Smooth muscle cell (in vitro differentiated cells): ENCODE data around the gene NFATC4. TPM values are rescaled to one million over a fixed set of nuclear protein-coding genes. Genes with fewer than 3 reads are reported as not detected.

ENCODE experiments used
- DNase-seq: peaks from one replicate; lab custom pipeline; 2025; ENCODE audit not compliant: unreplicated experiment; lab: John Stamatoyannopoulos, UW
- H2AFZ ChIP-seq: fragments of 200-600 bp; sonication (generic); 2 replicates; pipeline ENCODE4 v1.6.0; 2016; ENCODE audit warnings: antibody characterized with exemption, low read depth, mild to moderate bottlenecking
- H3F3A ChIP-seq: fragments of 200-600 bp; sonication (generic); 2 replicates; pipeline ENCODE4 v1.6.0; 2017; ENCODE audit warnings: antibody characterized with exemption, low read depth
- H3K27ac ChIP-seq: fragments of 200-600 bp; sonication (generic); 2 replicates; pipeline ENCODE4 v1.5.1; 2016; ENCODE audit warnings: low read depth, mild to moderate bottlenecking
- H3K27me3 ChIP-seq: fragments of 200-600 bp; sonication (generic); 2 replicates; pipeline ENCODE4 v1.6.1; 2016; ENCODE audit warnings: low read depth, mild to moderate bottlenecking
- H3K36me3 ChIP-seq: fragments of 200-600 bp; sonication (generic); 2 replicates; pipeline ENCODE4 v1.5.1; 2016; ENCODE audit warnings: low read depth
- H3K4me1 ChIP-seq: fragments of 200-600 bp; sonication (generic); 2 replicates; pipeline ENCODE4 v1.5.1; 2016; ENCODE audit warnings: low read depth
- H3K4me2 ChIP-seq: fragments of 200-600 bp; sonication (generic); 2 replicates; pipeline ENCODE4 v1.6.0; 2016; ENCODE audit warnings: mild to moderate bottlenecking
- H3K4me3 ChIP-seq: fragments of 200-600 bp; sonication (generic); 2 replicates; pipeline ENCODE4 v1.5.1; 2016; ENCODE audit warnings: mild to moderate bottlenecking
- H3K79me2 ChIP-seq: fragments of 200-600 bp; sonication (generic); 2 replicates; pipeline ENCODE4 v1.6.0; 2016; ENCODE audit warnings: low read depth, mild to moderate bottlenecking
- H3K9ac ChIP-seq: fragments of 200-600 bp; sonication (generic); 2 replicates; pipeline ENCODE4 v1.6.0; 2016; ENCODE audit warnings: low read depth
- H3K9me3 ChIP-seq: fragments of 200-600 bp; sonication (generic); replicated peaks from 2 replicates; pipeline ENCODE4 v1.5.1; 2016; ENCODE audit warnings: low read depth
- H4K20me1 ChIP-seq: fragments of 200-600 bp; sonication (generic); 2 replicates; pipeline ENCODE4 v1.6.0; 2016; ENCODE audit warnings: low read depth
- CTCF ChIP-seq: fragments of 200-600 bp; sonication (generic); IDR thresholded peaks from 2 replicates; pipeline ENCODE4 v1.5.1; 2017; ENCODE audit warnings: borderline replicate concordance, mild to moderate bottlenecking, antibody characterized with exemption; ENCODE audit not compliant: insufficient read depth, poor library complexity, severe bottlenecking
- WGBS: methylation state at CpG from one replicate; pipeline ENCODE4 v1.1.7; 2016; ENCODE audit warnings: low lambda C conversion rate; 5-methylcytosine and 5-hydroxymethylcytosine counted together
- polyA plus RNA-seq: library from polyadenylated mRNA; unstranded; fragments of >200 nt; fragmentation: Nextera tagmentation; extraction: Ambion mirVana; gene quantifications from 2 replicates; pipeline ENCODE4 v1.2.1, GENCODE V29; 2016
- total RNA-seq: library from RNA; depleted of rRNA; stranded (reverse); fragments of >200 nt; gene quantifications from 2 replicates; pipeline ENCODE4 v1.2.3, GENCODE V29; 2014

The NFATC4 gene
- total and polyA plus RNA-seq, 2 experiments from 2014 or later: 44.6 to 84.7 TPM

GRCh38 chr14:24334431-24335291 is 33.3 kb upstream of the NFATC4 start, which contains the start of gene ADCY4:
TSS of gene ADCY4 (minus strand) at chr14:24335071. CDS start at chr14:24334652, 419 bp downstream.
- H3K27ac ChIP-seq: no peak within 1 kb of the TSS

GRCh38 chr14:24335461-24336171 is 32.4 kb upstream of the NFATC4 start:
- peaks cover 83% of the 10 kb centered on the region for H3K27me3 ChIP-seq
- no peak overlapping the region for H2AFZ ChIP-seq
- peaks cover 11% of the 10 kb centered on the region for H3K4me1 ChIP-seq
- no peaks in the 10 kb centered on the region for H3K36me3 ChIP-seq
- H3K79me2 ChIP-seq: no peaks in the 10 kb centered on the region
- H3K4me2 ChIP-seq: no peak overlapping the region
- WGBS: 49% methylated on average over 12 of the region's 12 CpGs
- DNase-seq: no peak
- no peaks in the 10 kb centered on the region for H4K20me1 ChIP-seq
- H3K9me3 ChIP-seq: no peaks in the 10 kb centered on the region
- H3K27ac ChIP-seq: no peak overlapping the region
- H3F3A ChIP-seq: no peaks in the 10 kb centered on the region
- no peak overlapping the region for H3K9ac ChIP-seq
- no peak overlapping the region for H3K4me3 ChIP-seq
- TF ChIP-seq CTCF: no peak

More at GRCh38 chr14:24334431-24335291, 33.3 kb upstream of the NFATC4 start, which contains the start of gene ADCY4:
- Histone ChIP-seq H3K4me1 (peaks cover 10% of the 10 kb centered on the region), H3K9ac (no peak within 1 kb of the TSS), H3F3A (no peaks in the 10 kb centered on the region), H3K9me3 (no peaks in the 10 kb centered on the region), H4K20me1 (no peaks in the 10 kb centered on the region), H3K36me3 (no peaks in the 10 kb centered on the region), H3K79me2 (no peaks in the 10 kb centered on the region), H3K4me3 (peak within 1 kb of the TSS; percentile 35), H3K4me2 (peak within 1 kb of the TSS; percentile 73), H2AFZ (no peak within 1 kb of the TSS), H3K27me3 (peaks cover 74% of the 10 kb centered on the region)
- WGBS: 3% methylated on average over 60 of the region's 65 CpGs
- DNase-seq: no peak
- TF ChIP-seq CTCF: no peak

DNA sequence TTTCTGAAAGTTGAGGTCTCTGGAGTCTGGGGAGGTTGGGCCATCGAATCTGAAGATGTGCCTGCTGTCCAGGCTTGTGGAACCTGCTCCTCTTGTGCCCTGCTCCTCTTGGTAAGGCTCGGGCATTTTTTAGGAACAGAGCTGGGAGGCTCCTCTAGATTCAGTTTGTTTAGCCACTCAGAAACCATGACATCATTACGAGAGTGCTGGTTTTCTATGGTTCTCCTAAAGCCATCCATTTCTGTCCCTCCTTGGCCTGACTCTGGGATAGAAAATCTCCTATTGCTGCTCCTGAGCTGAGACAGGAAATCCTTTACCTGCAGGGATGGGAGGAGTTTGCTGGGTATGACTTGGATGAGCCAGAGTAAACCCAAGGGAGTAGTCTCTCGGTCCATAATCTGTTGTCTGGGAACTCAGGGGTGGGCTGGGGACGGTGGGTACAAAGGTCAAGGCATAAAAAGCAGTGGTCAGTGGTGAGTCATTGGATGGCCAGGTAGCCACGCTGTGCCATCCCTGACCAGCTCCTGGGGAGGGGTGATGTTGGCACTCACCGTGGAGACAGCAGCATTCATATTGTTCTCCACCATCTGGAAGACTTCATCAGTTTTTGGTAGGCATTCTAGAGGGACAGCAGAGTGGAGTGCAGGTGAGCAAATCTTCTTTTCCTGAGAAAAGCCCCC is 30.7 kb upstream of the NFATC4 start:
- Histone ChIP-seq H3K27ac (no peak overlapping the region), H3K4me2 (no peak overlapping the region), H4K20me1 (no peaks in the 10 kb centered on the region), H3F3A (no peaks in the 10 kb centered on the region), H2AFZ (no peak overlapping the region), H3K9ac (no peak overlapping the region), H3K9me3 (no peaks in the 10 kb centered on the region), H3K27me3 (peaks cover 96% of the 10 kb centered on the region), H3K4me3 (no peak overlapping the region), H3K79me2 (no peaks in the 10 kb centered on the region), H3K36me3 (no peaks in the 10 kb centered on the region), H3K4me1 (peaks cover 11% of the 10 kb centered on the region)
- no peak for TF ChIP-seq CTCF
- WGBS: 89% methylated on average over 7 of the region's 7 CpGs
- DNase-seq: no peak
